Activated naive CD8-positive, alpha-beta T cell (primary cell): ENCODE measurements around the gene MCOLN2.
"Not testable (repeated sequence)": the region's sequence is repeated elsewhere in the genome, so short reads cannot be mapped to it uniquely, and the experiment has no call there.

Source experiments
- H3K27ac Mint-ChIP-seq: one replicate; pipeline ENCODE4 v1.8.0; 2021; ENCODE audit warnings: mixed read lengths
- H3K27me3 Mint-ChIP-seq: one replicate; pipeline ENCODE4 v1.8.0; 2021; ENCODE audit warnings: mixed read lengths
- H3K36me3 Mint-ChIP-seq: one replicate; pipeline ENCODE4 v1.8.0; 2021; ENCODE audit warnings: mixed read lengths
- H3K4me1 Mint-ChIP-seq: one replicate; pipeline ENCODE4 v1.8.0; 2021; ENCODE audit warnings: low read depth, mixed read lengths
- H3K4me3 Mint-ChIP-seq: one replicate; pipeline ENCODE4 v1.8.0; 2021; ENCODE audit warnings: mild to moderate bottlenecking, mixed read lengths
- H3K9me3 Mint-ChIP-seq: one replicate; pipeline ENCODE4 v1.8.0; 2021; ENCODE audit warnings: low read depth, mixed read lengths

The MCOLN2 gene

GRCh38 chr1:84908746-84909464 is 88.0 kb downstream of the MCOLN2 start:
- H3K27ac Mint-ChIP-seq, H3K36me3 Mint-ChIP-seq, H3K27me3 Mint-ChIP-seq, H3K9me3 Mint-ChIP-seq, H3K4me1 Mint-ChIP-seq, H3K4me3 Mint-ChIP-seq: not testable (repeated sequence)

GRCh38 chr1:84907095-84907827 is 89.7 kb downstream of the MCOLN2 start:
- Mint-ChIP-seq H3K36me3 (peaks cover 5% of the 10 kb centered on the region), H3K27ac (no peak overlapping the region), H3K9me3 (peaks cover under 1% of the 10 kb centered on the region), H3K4me3 (no peak overlapping the region), H3K4me1 (no peaks in the 10 kb centered on the region), H3K27me3 (no peaks in the 10 kb centered on the region)

- not testable (repeated sequence) for H3K9me3 Mint-ChIP-seq, H3K27me3 Mint-ChIP-seq, H3K4me1 Mint-ChIP-seq, H3K4me3 Mint-ChIP-seq, H3K36me3 Mint-ChIP-seq, H3K27ac Mint-ChIP-seq
Measured at GRCh38 chr1:84902727-84903126, 94.2 kb downstream of the MCOLN2 start.

GRCh38 chr1:84899969-84900368 is 96.9 kb downstream of the MCOLN2 start:
- peaks cover 2% of the 10 kb centered on the region for H3K36me3 Mint-ChIP-seq
- H3K9me3 Mint-ChIP-seq = peaks cover 7% of the 10 kb centered on the region
- H3K4me1 Mint-ChIP-seq = no peaks in the 10 kb centered on the region
- peaks cover 5% of the 10 kb centered on the region for H3K27me3 Mint-ChIP-seq
- no peak overlapping the region for H3K4me3 Mint-ChIP-seq
- H3K27ac Mint-ChIP-seq = no peak overlapping the region

GRCh38 chr1:84896279-84896678 is 100.6 kb downstream of the MCOLN2 start:
- H3K27ac Mint-ChIP-seq = no peak overlapping the region
- peaks cover 2% of the 10 kb centered on the region for H3K36me3 Mint-ChIP-seq
- no peaks in the 10 kb centered on the region for H3K9me3 Mint-ChIP-seq
- peaks cover 24% of the 10 kb centered on the region for H3K27me3 Mint-ChIP-seq
- no peak overlapping the region for H3K4me3 Mint-ChIP-seq
- peaks cover 14% of the 10 kb centered on the region for H3K4me1 Mint-ChIP-seq

- Mint-ChIP-seq H3K36me3 (peaks cover 2% of the 10 kb centered on the region), H3K27me3 (peaks cover 24% of the 10 kb centered on the region), H3K4me3 (peak within 1 kb of the TSS; percentile 87), H3K9me3 (no peaks in the 10 kb centered on the region), H3K4me1 (peaks cover 26% of the 10 kb centered on the region), H3K27ac (no peak within 1 kb of the TSS)
Measured at GRCh38 chr1:84892705-84893618, 104.0 kb downstream of the MCOLN2 start, which contains the start of gene LPAR3. LPAR3 (minus strand) TSS chr1:84893206; CDS start chr1:84866120, 27,086 bp downstream.

GRCh38 chr1:84890566-84890965 is 106.3 kb downstream of the MCOLN2 start:
- H3K36me3 Mint-ChIP-seq = peaks cover 2% of the 10 kb centered on the region
- H3K9me3 Mint-ChIP-seq = no peaks in the 10 kb centered on the region
- peaks cover 24% of the 10 kb centered on the region for H3K27me3 Mint-ChIP-seq
- H3K4me3 Mint-ChIP-seq = no peak overlapping the region
- H3K4me1 Mint-ChIP-seq = peaks cover 28% of the 10 kb centered on the region
- H3K27ac Mint-ChIP-seq = no peak overlapping the region

GRCh38 chr1:84889437-84889836 is 107.5 kb downstream of the MCOLN2 start:
- Mint-ChIP-seq H3K9me3 (no peaks in the 10 kb centered on the region), H3K4me1 (peaks cover 28% of the 10 kb centered on the region), H3K27me3 (peaks cover 17% of the 10 kb centered on the region), H3K4me3 (no peak overlapping the region), H3K27ac (no peak overlapping the region), H3K36me3 (no peaks in the 10 kb centered on the region)

GRCh38 chr1:84888753-84889152 is 108.2 kb downstream of the MCOLN2 start:
- H3K4me1 Mint-ChIP-seq = peaks cover 24% of the 10 kb centered on the region
- H3K36me3 Mint-ChIP-seq = no peaks in the 10 kb centered on the region
- no peaks in the 10 kb centered on the region for H3K9me3 Mint-ChIP-seq
- H3K27me3 Mint-ChIP-seq = peaks cover 12% of the 10 kb centered on the region
- no peak overlapping the region for H3K27ac Mint-ChIP-seq
- no peak overlapping the region for H3K4me3 Mint-ChIP-seq

- H3K4me3 Mint-ChIP-seq = no peak overlapping the region
- peaks cover 6% of the 10 kb centered on the region for H3K27me3 Mint-ChIP-seq
- peaks cover 18% of the 10 kb centered on the region for H3K4me1 Mint-ChIP-seq
- H3K36me3 Mint-ChIP-seq = no peaks in the 10 kb centered on the region
- H3K27ac Mint-ChIP-seq = no peak overlapping the region
- H3K9me3 Mint-ChIP-seq = no peaks in the 10 kb centered on the region
Measured at GRCh38 chr1:84887261-84887934, 109.5 kb downstream of the MCOLN2 start.

GRCh38 chr1:84885469-84885868 is 111.4 kb downstream of the MCOLN2 start:
- no peak overlapping the region for H3K4me3 Mint-ChIP-seq
- H3K27me3 Mint-ChIP-seq = peaks cover 2% of the 10 kb centered on the region
- peaks cover 14% of the 10 kb centered on the region for H3K4me1 Mint-ChIP-seq
- H3K9me3 Mint-ChIP-seq = no peaks in the 10 kb centered on the region
- H3K36me3 Mint-ChIP-seq = peaks cover 2% of the 10 kb centered on the region
- H3K27ac Mint-ChIP-seq = no peak overlapping the region

- no peak overlapping the region for H3K4me3 Mint-ChIP-seq
- peaks cover 2% of the 10 kb centered on the region for H3K27me3 Mint-ChIP-seq
- no peak overlapping the region for H3K27ac Mint-ChIP-seq
- peaks cover 2% of the 10 kb centered on the region for H3K36me3 Mint-ChIP-seq
- H3K9me3 Mint-ChIP-seq = no peaks in the 10 kb centered on the region
- peaks cover 14% of the 10 kb centered on the region for H3K4me1 Mint-ChIP-seq
Measured at GRCh38 chr1:84884671-84885389, 112.1 kb downstream of the MCOLN2 start.

- H3K27ac Mint-ChIP-seq = no peak overlapping the region
- H3K9me3 Mint-ChIP-seq = no peaks in the 10 kb centered on the region
- H3K4me1 Mint-ChIP-seq = peaks cover 2% of the 10 kb centered on the region
- no peaks in the 10 kb centered on the region for H3K27me3 Mint-ChIP-seq
- peaks cover 4% of the 10 kb centered on the region for H3K36me3 Mint-ChIP-seq
- H3K4me3 Mint-ChIP-seq = no peak overlapping the region
Measured at GRCh38 chr1:84883286-84883685, 113.6 kb downstream of the MCOLN2 start.

GRCh38 chr1:84877592-84877991 is 119.3 kb downstream of the MCOLN2 start:
- no peaks in the 10 kb centered on the region for H3K4me1 Mint-ChIP-seq

More at GRCh38 chr1:84877592-84877991, 119.3 kb downstream of the MCOLN2 start:
- H3K36me3 Mint-ChIP-seq = peaks cover 4% of the 10 kb centered on the region
- H3K27ac Mint-ChIP-seq = no peak overlapping the region
- H3K9me3 Mint-ChIP-seq = no peaks in the 10 kb centered on the region
- no peak overlapping the region for H3K4me3 Mint-ChIP-seq
- no peaks in the 10 kb centered on the region for H3K27me3 Mint-ChIP-seq
